Endothelial cell of umbilical vein (primary cell): Measurements from ENCODE around the gene PGF. TPM values are rescaled to one million over a fixed set of nuclear protein-coding genes. Genes with fewer than 3 reads are reported as not detected.

Experiments
- BruUV-seq: library from RNA; stranded (reverse); fragments of 400-500 nt; replicated peaks from 2 replicates; lab custom pipeline; 2021; lab: Mats Ljungman, UMichigan
- CTCF ChIA-PET: fragments of 300-600, 350-600 bp; sonication (Branson Sonifier 250); formaldehyde crosslinking; loops from one replicate; lab custom pipeline; 2021; ENCODE audit warnings: antibody characterized with exemption, inconsistent platforms; lab: Charles Lee
- POLR2A ChIA-PET: fragments of 300-600, 350-600 bp; sonication (Branson Sonifier 250); formaldehyde crosslinking; loops from one replicate; lab custom pipeline; 2021; ENCODE audit warnings: antibody characterized with exemption, inconsistent platforms; lab: Charles Lee
- DNase-seq: peaks from one replicate; pipeline ENCODE4 v3.0.0-alpha.2; 2011; ENCODE audit warnings: low read depth, low spot score
- FAIRE-seq: peaks from 2 replicates; lab custom pipeline; 2011; peaks lifted over from hg19 to GRCh38; lab: Jason Lieb, UNC
- H2AFZ ChIP-seq: 2 replicates; pipeline ENCODE4 v1.6.0; 2012; ENCODE audit warnings: low read depth, low read length, control low read depth, inconsistent platforms
- H3K27ac ChIP-seq: 2 replicates; pipeline ENCODE4 v1.5.1; 2011; ENCODE audit warnings: low read depth, mild to moderate bottlenecking, control low read depth, low read length, moderate library complexity; ENCODE audit not compliant: insufficient read depth
- H3K27me3 ChIP-seq, 2 experiments: 2 replicates each; pipeline versions ENCODE4 v1.6.0 to v1.6.1; 2011; ENCODE audit warnings: low read length in 2 of 2, mixed read lengths in 1 of 2; ENCODE audit not compliant: control insufficient read depth in 2 of 2, insufficient read depth in 2 of 2
- H3K36me3 ChIP-seq, 2 experiments: 2 replicates in 1 of 2; 3 replicates in 1 of 2; pipeline ENCODE4 v1.5.1; 2011; ENCODE audit warnings: low read length in 2 of 2, mild to moderate bottlenecking in 1 of 2, moderate library complexity in 1 of 2; ENCODE audit not compliant: control insufficient read depth in 2 of 2, insufficient read depth in 2 of 2; ENCODE audit errors: extremely low read depth in 1 of 2
- H3K4me1 ChIP-seq: 3 replicates; pipeline ENCODE4 v1.5.1; 2011; ENCODE audit warnings: mild to moderate bottlenecking, low read length; ENCODE audit not compliant: control insufficient read depth, insufficient read depth; ENCODE audit errors: extremely low read depth
- H3K4me2 ChIP-seq: 2 replicates; pipeline ENCODE4 v1.6.1; 2011; ENCODE audit warnings: low read length, control low read depth, mixed read lengths; ENCODE audit not compliant: insufficient read depth
- H3K4me3 ChIP-seq, 3 experiments: fragments of 200-600 bp in 1 of 3; sonication (generic), shearing (Covaris generic) in 1 of 3; replicated peaks in 1 of 3; 2 replicates each; pipeline ENCODE4 v1.5.1; 2011 to 2016; ENCODE audit warnings: control low read depth in 3 of 3, low read length in 3 of 3, mild to moderate bottlenecking in 2 of 3, inconsistent platforms in 1 of 3, low read depth in 1 of 3, moderate library complexity in 1 of 3; ENCODE audit not compliant: insufficient read depth in 1 of 3
- H3K79me2 ChIP-seq: 2 replicates; pipeline ENCODE4 v1.6.0; 2012; ENCODE audit warnings: low read length, inconsistent platforms; ENCODE audit not compliant: control insufficient read depth, insufficient read depth
- H3K9ac ChIP-seq: replicated peaks from 2 replicates; pipeline ENCODE3; 2011; ENCODE audit warnings: low read length, control low read depth; ENCODE audit not compliant: insufficient read depth; ENCODE audit errors: extremely low read depth
- H3K9me1 ChIP-seq: replicated peaks from 3 replicates; pipeline ENCODE4 v1.6.0; 2011; ENCODE audit warnings: mild to moderate bottlenecking, low read length; ENCODE audit not compliant: control insufficient read depth, insufficient read depth; ENCODE audit errors: extremely low read depth
- H3K9me3 ChIP-seq: replicated peaks from 2 replicates; pipeline ENCODE4 v1.5.1; 2012; ENCODE audit warnings: low read length, inconsistent platforms; ENCODE audit not compliant: control insufficient read depth, insufficient read depth
- H4K20me1 ChIP-seq: replicated peaks from 2 replicates; pipeline ENCODE3; 2011; ENCODE audit warnings: mild to moderate bottlenecking, low read length; ENCODE audit not compliant: control insufficient read depth, insufficient read depth; ENCODE audit errors: extremely low read depth
- EZH2 ChIP-seq: IDR thresholded peaks from 2 replicates; pipeline ENCODE4 v1.6.1; 2012; ENCODE audit warnings: borderline replicate concordance, low read depth, mild to moderate bottlenecking, moderate library complexity, low read length, inconsistent platforms; ENCODE audit not compliant: severe bottlenecking
- FOS ChIP-seq: IDR thresholded peaks from 2 replicates; pipeline ENCODE4 v1.6.1; 2011; ENCODE audit warnings: mild to moderate bottlenecking, low read length, moderate library complexity, borderline replicate concordance; ENCODE audit not compliant: insufficient read depth
- GATA2 ChIP-seq: IDR thresholded peaks from 2 replicates; pipeline ENCODE4 v1.7.0; 2011; ENCODE audit warnings: low read depth, mild to moderate bottlenecking, moderate library complexity, mixed read lengths, low read length; ENCODE audit not compliant: insufficient read length, insufficient read depth
- JUN ChIP-seq: IDR thresholded peaks from 2 replicates; pipeline ENCODE4 v1.6.1; 2011; ENCODE audit warnings: borderline replicate concordance, low read depth; ENCODE audit not compliant: insufficient read length, insufficient read depth
- MYC ChIP-seq: IDR thresholded peaks from one replicate; pipeline ENCODE4 v1.6.1; 2011; ENCODE audit warnings: mild to moderate bottlenecking, low read depth, low read length
- POLR2A ChIP-seq: IDR thresholded peaks from 2 replicates; pipeline ENCODE4 v1.6.1; 2012; ENCODE audit warnings: low read depth, mild to moderate bottlenecking, control low read depth, low read length
- POLR2AphosphoS5 ChIP-seq: IDR thresholded peaks from 2 replicates; pipeline ENCODE4 v1.6.1; 2012; ENCODE audit warnings: low read depth, mild to moderate bottlenecking, control low read depth, low read length, moderate library complexity; ENCODE audit not compliant: insufficient read depth
- dilution Hi-C: fragments of 300-500 bp; cut with MboI; formaldehyde crosslinking; loops from one replicate; pipeline ENCODE4 v1.15.0; 2019; ENCODE audit warnings: low sequenced_read_pairs; ENCODE audit not compliant: extremely low pct_ligation_motif_present
- intact Hi-C: fragments of 100-400 bp; cut with micrococcal nuclease; formaldehyde crosslinking; loops from one replicate; pipeline ENCODE4 v1.10.0; 2022
- polyA plus RNA-seq, 4 experiments: library from polyadenylated mRNA; depleted of rRNA in 3 of 4; stranded (reverse) in 3 of 4; unstranded in 1 of 4; fragments of >200 nt; gene quantifications; 2 replicates each; pipeline versions ENCODE4 v1.2.1 to v1.2.3, GENCODE V29; 2011 to 2012; ENCODE audit warnings: missing spikeins in 1 of 4
- total RNA-seq: library from RNA; stranded (reverse); gene quantifications from 2 replicates; pipeline ENCODE4 v1.2.3, GENCODE V29; 2021
- TF ChIP-seq, protein P1 (sequence below): IDR thresholded peaks from 2 replicates; pipeline ENCODE4 v1.6.1; 2011; ENCODE audit not compliant: insufficient read depth, insufficient read length
- TF ChIP-seq, protein P2 (sequence below), 2 donors: IDR thresholded peaks; 1 replicate in 1 of 2; 2 replicates in 1 of 2; pipeline ENCODE4 v1.5.1; 2011; ENCODE audit warnings: low read length in 2 of 2, mild to moderate bottlenecking in 2 of 2, moderate library complexity in 2 of 2, control low read depth in 1 of 2, inconsistent platforms in 1 of 2, low read depth in 1 of 2; ENCODE audit not compliant: insufficient read depth in 1 of 2; ENCODE audit errors: extremely low read depth in 1 of 2

PGF gene
- total and polyA plus RNA-seq, 2 donors (not counting 3 experiments of a cell fraction or from before 2014, with no cell fraction given) = 89.0 to 206 TPM

GRCh38 chr14:74919421-74920165 is 35.8 kb downstream of the PGF start:
- no peak overlapping the region for H2AFZ ChIP-seq
- FAIRE-seq (no peak), DNase-seq (no peak)
- no peak overlapping the region for H3K27ac ChIP-seq
- no peak for TF ChIP-seq MYC
- no peak for TF ChIP-seq JUN
- TF ChIP-seq POLR2AphosphoS5 = no peak
- no peak for TF ChIP-seq POLR2A
- TF ChIP-seq GATA2 = no peak
- TF ChIP-seq EZH2 = no peak
- TF ChIP-seq, protein P1, sequence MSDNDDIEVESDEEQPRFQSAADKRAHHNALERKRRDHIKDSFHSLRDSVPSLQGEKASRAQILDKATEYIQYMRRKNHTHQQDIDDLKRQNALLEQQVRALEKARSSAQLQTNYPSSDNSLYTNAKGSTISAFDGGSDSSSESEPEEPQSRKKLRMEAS = no peak
- TF ChIP-seq FOS = no peak
- TF ChIP-seq, protein P2, sequence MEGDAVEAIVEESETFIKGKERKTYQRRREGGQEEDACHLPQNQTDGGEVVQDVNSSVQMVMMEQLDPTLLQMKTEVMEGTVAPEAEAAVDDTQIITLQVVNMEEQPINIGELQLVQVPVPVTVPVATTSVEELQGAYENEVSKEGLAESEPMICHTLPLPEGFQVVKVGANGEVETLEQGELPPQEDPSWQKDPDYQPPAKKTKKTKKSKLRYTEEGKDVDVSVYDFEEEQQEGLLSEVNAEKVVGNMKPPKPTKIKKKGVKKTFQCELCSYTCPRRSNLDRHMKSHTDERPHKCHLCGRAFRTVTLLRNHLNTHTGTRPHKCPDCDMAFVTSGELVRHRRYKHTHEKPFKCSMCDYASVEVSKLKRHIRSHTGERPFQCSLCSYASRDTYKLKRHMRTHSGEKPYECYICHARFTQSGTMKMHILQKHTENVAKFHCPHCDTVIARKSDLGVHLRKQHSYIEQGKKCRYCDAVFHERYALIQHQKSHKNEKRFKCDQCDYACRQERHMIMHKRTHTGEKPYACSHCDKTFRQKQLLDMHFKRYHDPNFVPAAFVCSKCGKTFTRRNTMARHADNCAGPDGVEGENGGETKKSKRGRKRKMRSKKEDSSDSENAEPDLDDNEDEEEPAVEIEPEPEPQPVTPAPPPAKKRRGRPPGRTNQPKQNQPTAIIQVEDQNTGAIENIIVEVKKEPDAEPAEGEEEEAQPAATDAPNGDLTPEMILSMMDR (IDR thresholded peaks at IDR 0.05; ENCODE audit: extremely low read depth in 1 of 2, insufficient read depth in 1 of 2, low read depth in 1 of 2, low read length in 2 of 2) = no peak
- H3K4me2 ChIP-seq = no peak overlapping the region
- no peaks in the 10 kb centered on the region for H3K36me3 ChIP-seq
- H3K9ac ChIP-seq = no peak overlapping the region
- no TSS peak for BruUV-seq
- no peaks in the 10 kb centered on the region for H4K20me1 ChIP-seq
- H3K9me3 ChIP-seq = no peaks in the 10 kb centered on the region
- ChIA-PET CTCF (interaction anchor here (0.7 to 4.5 kb wide), 2 partner anchors 21 to 26 kb away, joined by 4 to 24 read pairs; no protein-coding TSS in a partner anchor), POLR2A (no interaction called here)
- no peak overlapping the region for H3K4me3 ChIP-seq
- dilution Hi-C loops = no loop called here
- H3K9me1 ChIP-seq = no peaks in the 10 kb centered on the region
- no peaks in the 10 kb centered on the region for H3K79me2 ChIP-seq
- no peaks in the 10 kb centered on the region for H3K27me3 ChIP-seq
- intact Hi-C loops = no loop called here
- H3K4me1 ChIP-seq = peaks cover 5% of the 10 kb centered on the region
